Activated CD8-positive, alpha-beta memory T cell treated with anti-CD3 and anti-CD28 coated beads for 48 hours (primary cell): Measurements from ENCODE around the gene TOGARAM2.

Experiments used
- DNase-seq, 3 experiments: peaks; one replicate each; pipeline ENCODE4 v3.0.0-alpha.2; 2020; ENCODE audit warnings: low read depth in 2 of 3, low spot score in 2 of 3

The TOGARAM2 gene

GRCh38 chr2:29017716-29018435, 36.8 kb downstream of the TOGARAM2 start:
- no peak for DNase-seq

GRCh38 chr2:29021886-29022285, 40.8 kb downstream of the TOGARAM2 start:
- no peak for DNase-seq

GRCh38 chr2:29022679-29023078, 41.6 kb downstream of the TOGARAM2 start:
- DNase-seq = no peak

DNA sequence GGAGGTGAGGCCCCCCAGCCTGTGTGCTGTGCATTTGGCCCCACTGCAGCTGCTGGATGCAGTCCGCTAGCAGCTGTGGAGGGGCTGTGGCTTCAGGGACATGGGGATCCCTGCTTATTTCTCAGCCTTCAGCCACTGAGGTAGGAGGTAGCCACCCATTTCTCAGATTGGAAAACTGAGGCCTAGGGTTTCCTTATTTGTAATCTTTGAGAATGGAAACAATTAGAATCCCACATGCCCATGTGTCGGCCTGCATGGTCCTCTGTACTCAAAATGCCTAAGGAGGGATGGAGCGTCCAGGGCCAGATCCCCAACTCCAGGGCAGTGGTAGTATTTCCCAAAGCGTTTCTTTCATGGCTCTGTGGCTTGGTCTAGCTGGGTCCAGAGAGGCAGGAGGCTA, 42.1 kb downstream of the TOGARAM2 start:
- no peak for DNase-seq

GRCh38 chr2:29024882-29025430, 43.9 kb downstream of the TOGARAM2 start:
- DNase-seq = no peak

DNA sequence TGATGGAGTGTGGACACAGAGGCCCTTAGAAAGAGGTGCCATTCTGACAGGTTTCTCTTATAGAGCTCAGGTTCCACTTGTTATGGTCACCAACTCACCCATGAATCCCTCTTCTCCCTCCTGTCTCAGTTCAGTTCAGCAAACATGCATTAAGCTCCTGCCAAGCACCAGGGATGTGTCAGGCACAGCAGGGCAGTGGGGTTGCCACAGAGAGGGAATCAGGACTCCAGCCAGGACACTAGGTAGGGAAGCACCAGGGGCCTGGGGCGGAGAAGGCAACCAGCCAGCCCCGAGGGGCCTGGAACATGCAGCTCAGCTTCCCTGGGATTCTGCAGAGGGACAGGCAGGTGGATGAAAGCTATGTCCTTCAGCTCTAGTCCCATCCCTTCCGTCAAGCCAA, 44.6 kb downstream of the TOGARAM2 start:
- DNase-seq = no peak

DNA sequence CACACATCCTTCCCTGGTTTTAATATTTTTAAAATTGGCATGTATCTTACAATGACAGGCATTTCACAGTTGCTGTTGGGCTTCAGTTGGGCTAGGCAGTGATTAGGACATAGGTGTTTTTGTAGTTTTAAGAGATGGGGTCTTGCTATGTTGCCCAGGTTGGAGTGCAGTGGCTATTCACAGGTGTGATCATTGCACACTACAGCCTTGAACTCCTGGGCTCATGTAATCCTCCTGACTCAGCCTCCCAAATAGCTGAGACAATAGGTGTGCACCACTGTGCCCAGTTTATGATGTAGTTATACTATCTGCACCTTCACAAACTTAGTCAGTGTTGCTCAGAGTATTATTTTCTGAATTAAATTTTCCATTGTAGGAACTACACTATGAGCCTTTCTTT, 49.9 kb downstream of the TOGARAM2 start:
- DNase-seq = no peak

DNA sequence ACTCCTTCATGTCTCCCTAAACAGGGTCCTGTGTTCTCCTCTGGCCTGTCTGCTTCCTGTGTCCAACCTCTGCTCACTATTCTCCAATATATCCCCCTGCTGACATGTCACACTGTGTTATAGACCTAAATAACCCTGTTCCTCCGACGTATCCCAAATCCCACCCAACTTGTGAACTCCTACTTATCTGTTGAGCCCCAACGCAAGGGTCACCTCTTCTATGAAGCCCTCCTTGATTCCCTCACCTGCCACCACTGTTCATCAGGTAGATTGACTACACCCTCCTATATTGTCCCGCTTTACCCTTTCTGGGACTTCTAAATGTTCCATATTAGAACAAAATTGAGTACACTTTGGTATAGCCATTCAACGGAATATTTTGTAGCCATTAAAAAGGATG, 51.1 kb downstream of the TOGARAM2 start:
- no peak for DNase-seq

DNA sequence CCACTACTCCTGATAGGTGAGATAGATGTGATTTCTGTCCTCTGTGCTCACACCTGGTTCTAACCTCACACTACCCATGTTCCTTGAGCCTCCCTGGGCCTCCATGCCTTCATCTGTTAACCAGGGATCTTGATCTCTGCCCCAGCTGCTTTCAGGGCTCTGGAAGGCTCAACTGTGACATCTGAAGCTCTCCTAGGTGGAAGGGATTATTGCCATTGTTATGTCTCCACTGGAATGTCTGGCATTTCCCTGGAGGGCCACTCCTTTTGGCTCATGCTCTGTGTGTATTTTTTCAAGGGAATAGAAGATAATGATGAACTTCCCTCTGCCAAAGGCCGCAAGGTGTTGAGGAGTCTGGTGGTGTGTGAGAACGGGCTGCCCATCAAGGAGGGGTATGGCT, 52.1 kb downstream of the TOGARAM2 start:
- DNase-seq = no peak

DNA sequence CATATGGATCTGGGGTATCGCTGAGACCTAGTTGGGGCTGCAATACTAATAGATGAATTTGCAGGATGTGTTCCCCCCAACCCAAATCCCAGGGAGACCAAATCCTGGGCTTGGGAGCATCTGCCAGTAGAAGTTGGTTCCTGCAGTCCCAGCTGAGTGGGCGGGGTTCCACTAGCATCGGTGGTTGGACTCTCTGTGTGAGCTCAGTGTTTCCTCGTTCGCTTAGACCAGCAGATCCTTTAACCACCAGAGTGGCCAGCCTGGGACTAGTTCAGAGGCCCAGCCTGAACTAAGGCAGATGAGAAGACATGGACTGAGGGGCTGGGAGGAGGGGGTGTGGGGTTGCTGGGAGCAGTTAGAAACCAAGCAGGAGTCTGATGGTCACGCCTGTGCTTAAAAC, 52.6 kb downstream of the TOGARAM2 start:
- no peak for DNase-seq

DNA sequence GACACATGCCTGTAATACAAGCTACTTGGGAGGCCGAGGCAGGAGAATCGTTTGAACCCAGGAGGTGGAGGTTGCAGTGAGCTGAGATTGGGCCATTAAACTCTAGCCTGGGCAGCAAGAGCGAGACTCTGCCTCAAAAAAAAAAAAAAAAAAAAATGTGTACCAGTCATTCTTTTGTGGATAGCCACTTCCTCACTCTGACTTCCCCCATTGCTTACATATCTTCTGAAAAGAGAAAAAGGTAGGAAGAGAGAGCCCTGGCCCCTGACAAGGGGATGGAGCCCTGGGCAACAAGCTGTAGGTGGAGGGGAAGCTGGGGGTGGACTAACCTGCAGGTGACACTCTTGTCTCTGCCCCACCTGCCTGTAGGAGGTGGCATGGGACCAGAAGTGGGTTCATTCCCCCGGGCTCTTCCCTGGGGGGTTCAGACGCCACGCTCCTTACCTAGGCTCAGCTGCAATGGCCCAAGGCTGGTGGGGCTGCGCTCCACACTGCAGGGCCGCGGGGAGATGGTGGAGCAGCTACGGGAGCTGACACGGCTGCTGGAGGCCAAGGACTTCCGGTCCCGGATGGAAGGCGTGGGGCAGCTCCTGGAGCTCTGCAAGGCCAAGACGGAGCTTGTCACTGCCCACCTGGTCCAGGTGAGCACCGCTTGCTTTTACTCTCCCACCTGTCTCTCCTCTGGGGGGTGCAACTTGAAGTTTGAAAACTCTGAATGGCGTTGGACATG, 54.1 kb downstream of the TOGARAM2 start:
- DNase-seq = no peak

GRCh38 chr2:29039718-29040480, 58.8 kb downstream of the TOGARAM2 start:
- DNase-seq = no peak

- no peak for DNase-seq
Measured at GRCh38 chr2:29040552-29040951, 59.5 kb downstream of the TOGARAM2 start.

- DNase-seq = no peak
Measured at GRCh38 chr2:29041161-29041660, 60.1 kb downstream of the TOGARAM2 start.

DNA sequence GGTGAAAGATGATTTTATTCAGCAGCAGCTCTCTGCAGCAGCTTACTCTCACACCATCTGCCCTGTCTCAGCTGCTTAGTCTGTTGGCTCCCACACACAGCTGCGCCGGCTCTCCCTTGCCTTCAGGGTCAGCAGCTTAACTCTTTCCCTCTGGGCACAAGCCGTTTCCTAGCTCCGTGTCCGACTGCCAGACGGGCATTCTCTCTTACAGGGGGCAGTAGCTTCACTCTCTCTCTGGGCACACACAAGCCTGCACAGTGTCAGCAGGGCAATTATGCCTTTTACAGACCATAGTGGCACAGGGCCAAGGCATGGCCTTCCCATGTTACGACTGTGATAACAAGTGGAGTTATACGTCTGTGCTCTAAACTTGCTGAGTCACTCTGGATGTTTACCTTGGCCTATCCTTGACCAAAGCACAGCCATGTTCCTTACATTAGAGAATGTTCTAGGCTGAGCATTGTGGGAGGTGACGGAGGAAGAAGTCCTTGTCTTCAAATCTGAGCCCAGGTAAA, 61.5 kb downstream of the TOGARAM2 start:
- no peak for DNase-seq

- DNase-seq = no peak
Measured at GRCh38 chr2:29044459-29044858, 63.4 kb downstream of the TOGARAM2 start.

- DNase-seq = no peak
Measured at GRCh38 chr2:29046321-29046720, 65.2 kb downstream of the TOGARAM2 start.

DNA sequence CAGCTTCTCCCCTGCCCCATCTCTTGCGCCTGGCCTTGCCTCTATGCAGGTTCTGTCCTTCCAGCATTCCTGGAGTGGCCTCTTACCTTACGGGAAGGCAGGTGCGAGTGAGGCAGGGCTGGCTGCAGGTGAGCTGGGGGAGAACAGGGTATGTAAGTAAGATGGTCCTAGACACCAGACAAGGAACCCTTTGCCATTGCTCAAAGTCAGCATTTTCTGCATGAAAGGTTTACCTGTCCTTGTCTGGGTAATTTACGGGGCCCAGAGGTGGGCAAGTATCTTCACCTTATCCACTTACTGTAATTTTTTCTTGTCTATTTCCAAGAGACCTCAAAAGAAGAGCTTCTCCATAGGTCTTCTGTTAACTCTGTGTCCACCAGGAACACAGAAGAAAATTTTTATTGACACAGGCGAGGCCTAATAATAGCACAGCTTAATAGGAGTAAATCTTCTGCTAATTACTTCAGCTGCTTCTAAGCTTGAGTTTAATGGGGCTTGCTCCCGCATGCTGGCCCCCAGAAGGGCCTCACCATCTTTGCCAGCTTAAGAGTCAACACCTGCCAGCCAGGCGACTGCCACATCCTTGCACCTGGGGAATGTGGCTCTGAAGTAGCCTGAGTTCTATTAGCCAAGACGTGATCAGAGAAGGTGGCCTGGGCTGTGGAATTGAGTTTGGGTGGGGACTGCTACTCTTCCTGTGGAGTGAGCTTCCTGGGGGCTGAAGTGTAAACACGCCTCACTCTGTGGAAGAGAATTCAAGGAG, 66.2 kb downstream of the TOGARAM2 start:
- no peak for DNase-seq

DNA sequence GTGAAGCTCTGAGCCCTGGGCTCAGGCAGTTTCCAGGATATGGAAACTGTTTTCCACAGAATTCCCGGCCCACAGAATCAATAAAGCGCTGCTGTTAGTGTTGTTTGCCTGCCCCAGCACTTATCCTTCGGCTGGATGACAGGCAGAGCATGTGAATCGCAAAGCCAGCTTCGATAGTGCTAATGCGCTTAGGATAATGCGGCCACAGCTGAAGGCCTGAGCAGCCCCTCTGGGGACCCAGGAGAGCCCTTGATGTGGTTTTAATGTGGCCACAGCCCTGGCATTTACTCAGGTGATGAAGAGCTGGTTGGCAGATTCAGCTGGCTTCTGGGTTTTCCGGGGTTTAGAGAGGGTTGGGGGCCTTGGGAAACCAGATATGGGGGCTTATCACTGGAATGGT, 69.5 kb downstream of the TOGARAM2 start:
- DNase-seq = no peak

GRCh38 chr2:29051730-29052129, 70.6 kb downstream of the TOGARAM2 start:
- DNase-seq = no peak

GRCh38 chr2:29052807-29053206, 71.7 kb downstream of the TOGARAM2 start:
- DNase-seq = no peak
